Liver (tissue), 9 donors: ENCODE data around the gene PLEKHG4. TPM values are rescaled to one million over a fixed set of nuclear protein-coding genes. Genes with fewer than 3 reads are reported as not detected.

Experiments used
- DNase-seq: peaks from one replicate; pipeline ENCODE4 v3.0.0-alpha.2; 2017; ENCODE audit warnings: low spot score
- H3K27ac ChIP-seq, 2 donors: one replicate each; pipeline ENCODE4 v1.7.0; 2013; ENCODE audit warnings: inconsistent platforms in 2 of 2, low read length in 2 of 2, control low read depth in 1 of 2, low read depth in 1 of 2, mild to moderate bottlenecking in 1 of 2
- H3K27me3 ChIP-seq, 4 donors: one replicate each; pipeline versions ENCODE4 v1.6.1 to v1.7.0; 2013; ENCODE audit warnings: low read length in 3 of 4, inconsistent platforms in 1 of 4, mild to moderate bottlenecking in 1 of 4, moderate library complexity in 1 of 4; ENCODE audit not compliant: control insufficient read depth in 4 of 4, insufficient read depth in 4 of 4
- H3K36me3 ChIP-seq, 4 donors: one replicate each; pipeline versions ENCODE4 v1.6.1 to v1.7.0; 2013; ENCODE audit warnings: low read length in 3 of 4, mild to moderate bottlenecking in 3 of 4, low read depth in 1 of 4, moderate library complexity in 1 of 4; ENCODE audit not compliant: control insufficient read depth in 4 of 4, insufficient read depth in 3 of 4
- H3K4me1 ChIP-seq, 4 donors: one replicate each; pipeline versions ENCODE4 v1.6.1 to v1.7.0; 2013; ENCODE audit warnings: low read length in 3 of 4, mild to moderate bottlenecking in 3 of 4, moderate library complexity in 1 of 4; ENCODE audit not compliant: control insufficient read depth in 4 of 4, insufficient read depth in 4 of 4
- H3K4me3 ChIP-seq, 3 donors: one replicate each; pipeline versions ENCODE4 v1.6.1 to v1.7.0; 2013; ENCODE audit warnings: low read length in 3 of 3, control low read depth in 1 of 3, low read depth in 1 of 3, mild to moderate bottlenecking in 1 of 3
- H3K9ac ChIP-seq, 2 donors: one replicate each; pipeline ENCODE4 v1.7.0; 2013; ENCODE audit warnings: low read length in 2 of 2, mild to moderate bottlenecking in 2 of 2, moderate library complexity in 2 of 2, control low read depth in 1 of 2, low read depth in 1 of 2
- H3K9me3 ChIP-seq, 4 donors: one replicate each; pipeline versions ENCODE4 v1.6.1 to v1.7.0; 2013; ENCODE audit warnings: low read length in 3 of 4; ENCODE audit not compliant: control insufficient read depth in 4 of 4
- EGR1 ChIP-seq, 2 donors: IDR thresholded peaks; 2 replicates each; pipeline ENCODE4 v1.6.1; 2016 to 2018; ENCODE audit warnings: antibody characterized with exemption in 2 of 2, low read depth in 2 of 2
- FOXA1 ChIP-seq: IDR thresholded peaks from 2 replicates; pipeline ENCODE4 v1.6.1; 2016; ENCODE audit warnings: antibody characterized with exemption
- FOXA2 ChIP-seq: IDR thresholded peaks from 2 replicates; pipeline ENCODE4 v1.6.1; 2016; ENCODE audit warnings: antibody characterized with exemption
- GABPA ChIP-seq, 2 donors: IDR thresholded peaks in 1 of 2; conservative IDR thresholded peaks in 1 of 2; 2 replicates each; pipeline ENCODE4 v1.6.1; 2016; ENCODE audit warnings: antibody characterized with exemption in 2 of 2, mild to moderate bottlenecking in 1 of 2, moderate library complexity in 1 of 2
- HNF4A ChIP-seq, 2 donors: conservative IDR thresholded peaks; 2 replicates each; pipeline ENCODE4 v1.6.1; 2016; ENCODE audit warnings: antibody characterized with exemption in 2 of 2, mild to moderate bottlenecking in 2 of 2
- HNF4G ChIP-seq: IDR thresholded peaks from 2 replicates; pipeline ENCODE4 v1.6.1; 2016; ENCODE audit warnings: antibody characterized with exemption
- JUND ChIP-seq, 2 donors: IDR thresholded peaks; 2 replicates each; pipeline ENCODE4 v1.6.1; 2016; ENCODE audit warnings: antibody characterized with exemption in 2 of 2
- NR2F2 ChIP-seq: IDR thresholded peaks from 2 replicates; pipeline ENCODE4 v1.6.1; 2016; ENCODE audit warnings: antibody characterized with exemption
- RAD21 ChIP-seq, 2 donors: IDR thresholded peaks; 2 replicates each; pipeline ENCODE4 v1.6.1; 2016; ENCODE audit warnings: antibody characterized with exemption in 2 of 2, mild to moderate bottlenecking in 2 of 2
- RXRA ChIP-seq, 2 donors: IDR thresholded peaks; 2 replicates each; pipeline ENCODE4 v1.6.1; 2017 to 2018; ENCODE audit warnings: antibody characterized with exemption in 2 of 2, mild to moderate bottlenecking in 1 of 2
- TAF1 ChIP-seq: conservative IDR thresholded peaks from 2 replicates; pipeline ENCODE4 v1.6.1; 2016; ENCODE audit warnings: antibody characterized with exemption, mild to moderate bottlenecking
- YY1 ChIP-seq: IDR thresholded peaks from 2 replicates; pipeline ENCODE4 v1.6.1; 2016; ENCODE audit warnings: antibody characterized with exemption, mild to moderate bottlenecking
- WGBS: extraction: QIAGEN DNeasy Blood & Tissue Kit; methylation state at CpG from one replicate; pipeline ENCODE4 v1.1.7; 2013; 5-methylcytosine and 5-hydroxymethylcytosine counted together
- polyA plus RNA-seq, 2 donors: library from polyadenylated mRNA; stranded (reverse) in 1 of 2; unstranded in 1 of 2; fragments of 200-250 nt in 1 of 2; fragments of >200 nt in 1 of 2; fragmentation: Nextera tagmentation in 1 of 2; extraction: Ambion mirVana in 1 of 2; gene quantifications; one replicate each; pipeline versions ENCODE4 v1.2.1 to v1.2.3, GENCODE V29; 2013 to 2015
- total RNA-seq, 2 donors: library from RNA; depleted of rRNA; stranded (reverse); fragments of >200 nt; gene quantifications; one replicate each; pipeline ENCODE4 v1.2.3, GENCODE V29; 2014
- TF ChIP-seq, protein P1 (sequence below): IDR thresholded peaks from 2 replicates; pipeline ENCODE4 v1.6.1; 2016; ENCODE audit warnings: antibody characterized with exemption
- TF ChIP-seq, protein P2 (sequence below): IDR thresholded peaks from 2 replicates; pipeline ENCODE4 v1.6.1; 2016; ENCODE audit warnings: antibody characterized with exemption
- TF ChIP-seq, protein P3 (sequence below): IDR thresholded peaks from 2 replicates; pipeline ENCODE4 v1.6.1; 2016; ENCODE audit warnings: antibody characterized with exemption, mild to moderate bottlenecking
- TF ChIP-seq, protein P4 (sequence below): IDR thresholded peaks from 2 replicates; pipeline ENCODE4 v1.6.1; 2016; ENCODE audit warnings: antibody characterized with exemption
- donor health status: healthy.
- donor health status: healthy.
- donor health status: healthy.
- donor health status: healthy.
- donor health status: healthy.

Gene PLEKHG4
- total and polyA plus RNA-seq, 4 donors, result 0.21 to 2.6 (median 0.68) TPM

DNA sequence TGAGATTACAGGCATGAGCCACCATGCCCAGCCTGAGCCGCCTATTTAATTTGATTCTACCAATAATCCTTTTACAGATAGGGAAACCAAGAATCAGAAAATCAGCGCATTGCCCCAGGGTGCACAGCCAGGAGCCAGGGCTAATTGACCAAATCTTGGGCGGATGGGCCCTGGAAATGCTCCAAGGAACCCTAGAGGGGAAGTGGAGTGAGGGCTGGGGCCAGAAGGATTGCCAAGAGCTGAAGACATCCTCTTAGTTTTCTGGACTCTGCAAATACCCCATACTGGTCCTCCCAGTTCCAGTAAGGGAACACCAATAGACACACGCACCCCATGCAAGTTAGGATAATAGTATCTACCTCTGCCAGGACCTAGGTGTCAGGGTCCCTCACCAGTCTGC is 35.9 kb upstream of the PLEKHG4 start:
- Histone ChIP-seq H3K9me3 (no peaks in the 10 kb centered on the region), H3K4me3 (no peak overlapping the region), H3K27ac (peak overlapping the region; percentile 80 to 88), H3K27me3 (peaks cover 0 to 3% (median 0%) of the 10 kb centered on the region in 4 donors), H3K36me3 (peaks cover 0 to 5% (median 0%) of the 10 kb centered on the region in 4 donors), H3K4me1 (peaks cover 13 to 44% (median 31%) of the 10 kb centered on the region in 4 donors), H3K9ac (no peak overlapping the region)
- WGBS, result 68% methylated on average over 4 of the region's 4 CpGs
- TF ChIP-seq, protein P1, sequence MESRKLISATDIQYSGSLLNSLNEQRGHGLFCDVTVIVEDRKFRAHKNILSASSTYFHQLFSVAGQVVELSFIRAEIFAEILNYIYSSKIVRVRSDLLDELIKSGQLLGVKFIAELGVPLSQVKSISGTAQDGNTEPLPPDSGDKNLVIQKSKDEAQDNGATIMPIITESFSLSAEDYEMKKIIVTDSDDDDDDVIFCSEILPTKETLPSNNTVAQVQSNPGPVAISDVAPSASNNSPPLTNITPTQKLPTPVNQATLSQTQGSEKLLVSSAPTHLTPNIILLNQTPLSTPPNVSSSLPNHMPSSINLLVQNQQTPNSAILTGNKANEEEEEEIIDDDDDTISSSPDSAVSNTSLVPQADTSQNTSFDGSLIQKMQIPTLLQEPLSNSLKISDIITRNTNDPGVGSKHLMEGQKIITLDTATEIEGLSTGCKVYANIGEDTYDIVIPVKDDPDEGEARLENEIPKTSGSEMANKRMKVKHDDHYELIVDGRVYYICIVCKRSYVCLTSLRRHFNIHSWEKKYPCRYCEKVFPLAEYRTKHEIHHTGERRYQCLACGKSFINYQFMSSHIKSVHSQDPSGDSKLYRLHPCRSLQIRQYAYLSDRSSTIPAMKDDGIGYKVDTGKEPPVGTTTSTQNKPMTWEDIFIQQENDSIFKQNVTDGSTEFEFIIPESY, result no peak
- no peak for TF ChIP-seq TAF1
- TF ChIP-seq RXRA (IDR thresholded peaks at IDR 0.05), result no peak
- TF ChIP-seq, protein P2, sequence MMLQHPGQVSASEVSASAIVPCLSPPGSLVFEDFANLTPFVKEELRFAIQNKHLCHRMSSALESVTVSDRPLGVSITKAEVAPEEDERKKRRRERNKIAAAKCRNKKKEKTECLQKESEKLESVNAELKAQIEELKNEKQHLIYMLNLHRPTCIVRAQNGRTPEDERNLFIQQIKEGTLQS, result no peak
- no peak for TF ChIP-seq FOXA1
- no peak for TF ChIP-seq JUND (IDR thresholded peaks at IDR 0.05)
- no peak for TF ChIP-seq YY1
- TF ChIP-seq FOXA2, result no peak
- TF ChIP-seq EGR1 (IDR thresholded peaks at IDR 0.05; ENCODE audit: low read depth in 2 of 2), result no peak
- no peak for DNase-seq

DNA sequence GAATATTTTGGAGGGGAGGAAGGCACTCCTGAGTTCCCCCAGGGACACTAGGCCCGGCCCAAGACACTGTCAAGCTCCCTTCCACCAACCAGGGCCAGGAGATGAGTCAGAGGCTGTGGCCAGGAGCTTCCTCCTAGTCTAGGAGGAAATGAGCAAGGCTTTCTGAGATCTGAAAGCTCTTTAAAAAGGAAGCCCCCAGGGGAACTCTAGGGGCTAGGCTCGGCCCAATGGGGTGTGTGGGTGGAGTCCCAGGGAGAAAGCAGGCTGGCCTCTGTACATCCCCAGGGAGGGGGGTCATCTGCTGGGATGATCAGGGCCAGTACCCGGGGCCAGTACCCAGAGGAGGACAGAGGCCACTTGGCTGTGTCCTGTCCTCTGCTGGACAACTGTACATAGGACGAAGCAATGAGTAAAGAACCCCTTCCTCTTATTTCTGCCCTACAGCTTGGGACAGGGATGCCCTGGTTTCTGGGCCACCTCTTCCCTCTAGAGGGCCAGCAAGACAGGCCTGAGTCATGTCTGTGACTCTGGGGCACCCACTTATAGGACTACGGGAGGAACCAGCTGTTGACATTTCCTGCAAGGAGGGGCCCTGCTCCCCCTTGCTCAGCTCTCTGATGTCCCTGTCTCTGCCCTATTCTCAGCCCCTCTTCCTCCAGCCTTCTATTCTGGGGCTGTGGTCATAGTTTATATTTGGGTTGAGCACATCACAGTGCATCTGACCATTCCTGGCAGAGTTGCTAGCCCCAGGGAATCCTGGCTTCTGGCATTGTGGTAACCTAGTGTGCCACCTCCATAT is 34.7 kb upstream of the PLEKHG4 start:
- Histone ChIP-seq H3K4me3 (no peak overlapping the region), H3K36me3 (no peaks in the 10 kb centered on the region), H3K9ac (no peak overlapping the region), H3K27ac (peak overlapping the region; percentile 80 to 88), H3K27me3 (peaks cover 0 to 8% (median 0%) of the 10 kb centered on the region in 4 donors), H3K4me1 (peaks cover 17 to 52% (median 34%) of the 10 kb centered on the region in 4 donors), H3K9me3 (no peaks in the 10 kb centered on the region)
- TF ChIP-seq EGR1 (IDR thresholded peaks at IDR 0.05; ENCODE audit: low read depth in 2 of 2), result peak in 1 of 2 donors; percentile 23
- peak; percentile 51 to 68 for TF ChIP-seq JUND (IDR thresholded peaks at IDR 0.05)
- TF ChIP-seq HNF4G, result no peak
- 41% methylated on average over 5 of the region's 5 CpGs for whole genome bisulfite sequencing
- DNase-seq, result no peak

DNA sequence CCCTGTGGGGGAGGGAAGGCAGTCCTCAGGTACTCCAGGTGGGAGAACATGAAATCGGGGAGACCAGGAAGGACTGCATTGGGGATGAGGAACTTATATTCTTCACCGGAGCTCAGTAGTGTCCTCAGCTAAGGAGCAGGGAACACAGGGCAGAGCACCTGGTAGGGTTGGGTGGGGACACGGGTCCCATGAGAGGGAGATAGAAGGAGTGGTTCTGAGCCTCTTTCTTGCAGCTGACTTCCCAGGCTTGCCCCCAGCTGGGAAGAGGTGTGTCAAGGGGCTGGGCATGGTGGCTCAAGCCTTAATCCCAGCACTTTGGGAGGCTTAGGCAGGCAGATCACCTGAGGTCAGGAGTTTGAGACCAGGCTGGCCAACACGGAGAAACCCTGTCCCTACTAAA is 34.1 kb upstream of the PLEKHG4 start:
- Histone ChIP-seq H3K36me3 (no peaks in the 10 kb centered on the region), H3K9ac (no peak overlapping the region), H3K27me3 (peaks cover 0 to 13% (median under 1%) of the 10 kb centered on the region in 4 donors), H3K9me3 (no peaks in the 10 kb centered on the region), H3K27ac (peak overlapping the region; percentile 80 to 88), H3K4me1 (peaks cover 17 to 52% (median 34%) of the 10 kb centered on the region in 4 donors), H3K4me3 (no peak overlapping the region)
- WGBS, result 71% methylated on average over 4 of the region's 4 CpGs
- DNase-seq, result no peak
- TF ChIP-seq RXRA (IDR thresholded peaks at IDR 0.05) (no peak), HNF4A (conservative IDR thresholded peaks at IDR 0.05) (no peak), FOXA1 (no peak), JUND (IDR thresholded peaks at IDR 0.05) (no peak), NR2F2 (no peak), RAD21 (IDR thresholded peaks at IDR 0.05) (no peak), GABPA (IDR thresholded peaks at IDR 0.05 in 1 of 2, conservative IDR thresholded peaks at IDR 0.05 in 1 of 2) (no peak), TAF1 (no peak), HNF4G (no peak)
- TF ChIP-seq, protein P1, result no peak
- TF ChIP-seq, protein P3, sequence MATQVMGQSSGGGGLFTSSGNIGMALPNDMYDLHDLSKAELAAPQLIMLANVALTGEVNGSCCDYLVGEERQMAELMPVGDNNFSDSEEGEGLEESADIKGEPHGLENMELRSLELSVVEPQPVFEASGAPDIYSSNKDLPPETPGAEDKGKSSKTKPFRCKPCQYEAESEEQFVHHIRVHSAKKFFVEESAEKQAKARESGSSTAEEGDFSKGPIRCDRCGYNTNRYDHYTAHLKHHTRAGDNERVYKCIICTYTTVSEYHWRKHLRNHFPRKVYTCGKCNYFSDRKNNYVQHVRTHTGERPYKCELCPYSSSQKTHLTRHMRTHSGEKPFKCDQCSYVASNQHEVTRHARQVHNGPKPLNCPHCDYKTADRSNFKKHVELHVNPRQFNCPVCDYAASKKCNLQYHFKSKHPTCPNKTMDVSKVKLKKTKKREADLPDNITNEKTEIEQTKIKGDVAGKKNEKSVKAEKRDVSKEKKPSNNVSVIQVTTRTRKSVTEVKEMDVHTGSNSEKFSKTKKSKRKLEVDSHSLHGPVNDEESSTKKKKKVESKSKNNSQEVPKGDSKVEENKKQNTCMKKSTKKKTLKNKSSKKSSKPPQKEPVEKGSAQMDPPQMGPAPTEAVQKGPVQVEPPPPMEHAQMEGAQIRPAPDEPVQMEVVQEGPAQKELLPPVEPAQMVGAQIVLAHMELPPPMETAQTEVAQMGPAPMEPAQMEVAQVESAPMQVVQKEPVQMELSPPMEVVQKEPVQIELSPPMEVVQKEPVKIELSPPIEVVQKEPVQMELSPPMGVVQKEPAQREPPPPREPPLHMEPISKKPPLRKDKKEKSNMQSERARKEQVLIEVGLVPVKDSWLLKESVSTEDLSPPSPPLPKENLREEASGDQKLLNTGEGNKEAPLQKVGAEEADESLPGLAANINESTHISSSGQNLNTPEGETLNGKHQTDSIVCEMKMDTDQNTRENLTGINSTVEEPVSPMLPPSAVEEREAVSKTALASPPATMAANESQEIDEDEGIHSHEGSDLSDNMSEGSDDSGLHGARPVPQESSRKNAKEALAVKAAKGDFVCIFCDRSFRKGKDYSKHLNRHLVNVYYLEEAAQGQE, result no peak
- TF ChIP-seq, protein P4, sequence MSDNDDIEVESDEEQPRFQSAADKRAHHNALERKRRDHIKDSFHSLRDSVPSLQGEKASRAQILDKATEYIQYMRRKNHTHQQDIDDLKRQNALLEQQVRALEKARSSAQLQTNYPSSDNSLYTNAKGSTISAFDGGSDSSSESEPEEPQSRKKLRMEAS, result no peak
- TF ChIP-seq, protein P2, result no peak
